GM23338 (cell line): ENCODE measurements around the gene RBP4. TPM values are rescaled to one million over a fixed set of nuclear protein-coding genes. Genes with fewer than 3 reads are reported as not detected.

Experiments used
- ATAC-seq: fragments of 200-7000 bp; cut with Tn5 transposase; 3 replicates; pipeline ENCODE4 v1.9.1; 2020
- DNase-seq: peaks from one replicate; pipeline ENCODE4 v3.0.0-alpha.2; 2015; ENCODE audit warnings: low spot score
- H2AFZ ChIP-seq: fragments of 200-600 bp; sonication (generic); 2 replicates; pipeline ENCODE4 v1.8.0; 2016; ENCODE audit warnings: antibody characterized with exemption, mild to moderate bottlenecking, moderate library complexity
- H3F3A ChIP-seq: fragments of 200-600 bp; sonication (generic); replicated peaks from 2 replicates; pipeline ENCODE4 v1.8.0; 2017; ENCODE audit warnings: antibody characterized with exemption, mixed run types, low read depth
- H3K27ac ChIP-seq: fragments of 200-600 bp; sonication (generic); 2 replicates; pipeline ENCODE4 v1.6.1; 2016; ENCODE audit warnings: low read depth
- H3K27me3 ChIP-seq: fragments of 200-600 bp; sonication (generic); 2 replicates; pipeline ENCODE4 v1.8.0; 2016; ENCODE audit warnings: mild to moderate bottlenecking, mixed run types, moderate library complexity; ENCODE audit not compliant: insufficient read depth
- H3K36me3 ChIP-seq: fragments of 200-600 bp; sonication (generic); 2 replicates; pipeline ENCODE4 v1.8.0; 2016; ENCODE audit warnings: mild to moderate bottlenecking; ENCODE audit not compliant: insufficient read depth
- H3K4me1 ChIP-seq: fragments of 200-600 bp; sonication (generic); 2 replicates; pipeline ENCODE4 v1.8.0; 2016; ENCODE audit warnings: mild to moderate bottlenecking, moderate library complexity; ENCODE audit not compliant: insufficient read depth
- H3K4me2 ChIP-seq: fragments of 200-600 bp; sonication (generic); 2 replicates; pipeline ENCODE4 v1.7.1; 2017; ENCODE audit warnings: mixed run types
- H3K4me3 ChIP-seq: fragments of 200-600 bp; sonication (generic); 2 replicates; pipeline ENCODE4 v1.6.1; 2016; ENCODE audit warnings: mixed run types
- H3K79me2 ChIP-seq: fragments of 200-600 bp; sonication (generic); replicated peaks from 2 replicates; pipeline ENCODE4 v1.8.0; 2017; ENCODE audit warnings: mild to moderate bottlenecking; ENCODE audit not compliant: insufficient read depth
- H3K9me2 ChIP-seq: fragments of 200-600 bp; sonication (generic); 2 replicates; pipeline ENCODE4 v1.8.0; 2017; ENCODE audit not compliant: insufficient read depth
- H4K20me1 ChIP-seq: fragments of 200-600 bp; sonication (generic); replicated peaks from 2 replicates; pipeline ENCODE4 v1.8.0; 2017; ENCODE audit warnings: mild to moderate bottlenecking; ENCODE audit not compliant: insufficient read depth
- H3K27ac Mint-ChIP-seq: 2 replicates; pipeline ENCODE4 v1.8.0; 2020; ENCODE audit warnings: inconsistent platforms, mild to moderate bottlenecking, moderate library complexity, mixed read lengths
- H3K27me3 Mint-ChIP-seq: 3 replicates; pipeline ENCODE4 v1.8.0; 2022; ENCODE audit warnings: low read depth, mild to moderate bottlenecking, moderate library complexity, mixed read lengths, inconsistent platforms; ENCODE audit not compliant: insufficient read depth, poor library complexity
- H3K36me3 Mint-ChIP-seq: 3 replicates; pipeline ENCODE4 v1.8.0; 2021; ENCODE audit warnings: low read depth, mild to moderate bottlenecking, inconsistent platforms, moderate library complexity, mixed read lengths
- H3K4me1 Mint-ChIP-seq: 3 replicates; pipeline ENCODE4 v1.8.0; 2020; ENCODE audit warnings: mild to moderate bottlenecking, inconsistent platforms, mixed read lengths
- H3K4me3 Mint-ChIP-seq: 3 replicates; pipeline ENCODE4 v1.8.0; 2021; ENCODE audit warnings: moderate library complexity, mild to moderate bottlenecking, inconsistent platforms, mixed read lengths
- H3K9me3 Mint-ChIP-seq: 3 replicates; pipeline ENCODE4 v1.8.0; 2020; ENCODE audit warnings: moderate library complexity, mild to moderate bottlenecking, inconsistent platforms, mixed read lengths
- CREB1 ChIP-seq: fragments of 250-450 bp; sonication (Bioruptor Pico); IDR thresholded peaks from 2 replicates; pipeline ENCODE4 v1.5.0; 2020; ENCODE audit warnings: low read depth, mild to moderate bottlenecking, moderate library complexity
- CTCF ChIP-seq, 2 experiments: fragments of 200-600 bp in 1 of 2; sonication (generic) in 1 of 2; conservative IDR thresholded peaks; 2 replicates each; pipeline versions ENCODE4 v1.5.1 to v1.6.1; 2016 to 2017; ENCODE audit warnings: antibody characterized with exemption in 2 of 2, low read depth in 2 of 2, mild to moderate bottlenecking in 2 of 2, moderate library complexity in 1 of 2
- EZH2 ChIP-seq: fragments of 200-600 bp; sonication (generic); IDR thresholded peaks from one replicate; pipeline ENCODE4 v1.8.0; 2017; ENCODE audit warnings: antibody characterized with exemption, mild to moderate bottlenecking, low read depth; ENCODE audit not compliant: unreplicated experiment
- EZH2phosphoT487 ChIP-seq: fragments of 200-600 bp; sonication (generic); IDR thresholded peaks from one replicate; pipeline ENCODE4 v1.8.1; 2018; ENCODE audit warnings: antibody characterized with exemption; ENCODE audit not compliant: unreplicated experiment
- JUNB ChIP-seq: IDR thresholded peaks from one replicate; pipeline ENCODE4 v1.6.1; 2016; ENCODE audit warnings: antibody characterized with exemption; ENCODE audit not compliant: unreplicated experiment
- NANOG ChIP-seq: IDR thresholded peaks from 2 replicates; pipeline ENCODE4 v1.6.1; 2016; ENCODE audit warnings: antibody characterized with exemption, borderline replicate concordance
- POLR2AphosphoS5 ChIP-seq: IDR thresholded peaks from 2 replicates; pipeline ENCODE4 v1.6.1; 2016; ENCODE audit warnings: antibody characterized with exemption, low read depth
- STAT1 ChIP-seq: IDR thresholded peaks from one replicate; pipeline ENCODE4 v1.6.1; 2016; ENCODE audit warnings: antibody characterized with exemption; ENCODE audit not compliant: unreplicated experiment
- ZNF114 ChIP-seq: fragments of 250-450 bp; sonication (Bioruptor Pico); IDR thresholded peaks from 2 replicates; pipeline ENCODE4 v1.5.0; 2020; ENCODE audit warnings: mild to moderate bottlenecking, moderate library complexity
- ZNF331 ChIP-seq: fragments of 250-450 bp; sonication (Bioruptor Pico); IDR thresholded peaks from 2 replicates; pipeline ENCODE4 v1.5.0; 2020; ENCODE audit warnings: low read depth, mild to moderate bottlenecking, moderate library complexity
- polyA plus RNA-seq: library from polyadenylated mRNA; unstranded; fragments of >200 nt; fragmentation: Nextera tagmentation; extraction: Ambion mirVana; gene quantifications from 2 replicates; pipeline ENCODE4 v1.2.1, GENCODE V29; 2016
- total RNA-seq: library from RNA; depleted of rRNA; stranded (reverse); fragments of >200 nt; shearing (Covaris generic); gene quantifications from 2 replicates; pipeline ENCODE4 v1.2.3, GENCODE V29; 2014
- TF ChIP-seq, protein P1 (sequence below): IDR thresholded peaks from one replicate; pipeline ENCODE4 v1.6.1; 2018; ENCODE audit warnings: antibody characterized with exemption; ENCODE audit not compliant: unreplicated experiment
- TF ChIP-seq, protein P2 (sequence below): IDR thresholded peaks from 2 replicates; pipeline ENCODE4 v1.6.1; 2016; ENCODE audit warnings: antibody characterized with exemption
- TF ChIP-seq, protein P3 (sequence below): fragments of 250-450 bp; sonication (Bioruptor Pico); IDR thresholded peaks from 2 replicates; pipeline ENCODE4 v1.5.0; 2020; ENCODE audit warnings: mild to moderate bottlenecking, moderate library complexity

RBP4 gene
- total and polyA plus RNA-seq, 2 experiments from 2014 or later, result 0.79 to 1.0 TPM

DNA sequence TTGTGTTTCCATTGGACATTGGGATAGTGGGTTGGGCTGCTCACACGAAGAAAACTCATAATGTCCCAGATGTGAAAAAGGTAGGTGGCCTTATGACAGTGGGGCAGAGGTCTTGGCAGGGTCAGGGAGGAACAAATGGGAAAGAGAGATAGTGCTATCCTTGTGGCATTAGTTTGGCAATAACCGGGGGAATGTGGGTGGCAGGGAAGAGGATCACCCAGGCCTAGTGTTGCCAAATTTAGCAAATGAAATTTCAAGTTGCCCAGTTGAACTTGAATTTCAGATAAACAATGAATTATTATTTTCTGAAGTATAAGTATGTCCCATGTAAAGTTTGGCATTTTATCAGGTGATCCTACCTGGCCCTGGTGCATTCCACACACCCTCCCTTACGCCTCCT, 12.1 kb upstream of the RBP4 start (continued):
- TF ChIP-seq, protein P1, sequence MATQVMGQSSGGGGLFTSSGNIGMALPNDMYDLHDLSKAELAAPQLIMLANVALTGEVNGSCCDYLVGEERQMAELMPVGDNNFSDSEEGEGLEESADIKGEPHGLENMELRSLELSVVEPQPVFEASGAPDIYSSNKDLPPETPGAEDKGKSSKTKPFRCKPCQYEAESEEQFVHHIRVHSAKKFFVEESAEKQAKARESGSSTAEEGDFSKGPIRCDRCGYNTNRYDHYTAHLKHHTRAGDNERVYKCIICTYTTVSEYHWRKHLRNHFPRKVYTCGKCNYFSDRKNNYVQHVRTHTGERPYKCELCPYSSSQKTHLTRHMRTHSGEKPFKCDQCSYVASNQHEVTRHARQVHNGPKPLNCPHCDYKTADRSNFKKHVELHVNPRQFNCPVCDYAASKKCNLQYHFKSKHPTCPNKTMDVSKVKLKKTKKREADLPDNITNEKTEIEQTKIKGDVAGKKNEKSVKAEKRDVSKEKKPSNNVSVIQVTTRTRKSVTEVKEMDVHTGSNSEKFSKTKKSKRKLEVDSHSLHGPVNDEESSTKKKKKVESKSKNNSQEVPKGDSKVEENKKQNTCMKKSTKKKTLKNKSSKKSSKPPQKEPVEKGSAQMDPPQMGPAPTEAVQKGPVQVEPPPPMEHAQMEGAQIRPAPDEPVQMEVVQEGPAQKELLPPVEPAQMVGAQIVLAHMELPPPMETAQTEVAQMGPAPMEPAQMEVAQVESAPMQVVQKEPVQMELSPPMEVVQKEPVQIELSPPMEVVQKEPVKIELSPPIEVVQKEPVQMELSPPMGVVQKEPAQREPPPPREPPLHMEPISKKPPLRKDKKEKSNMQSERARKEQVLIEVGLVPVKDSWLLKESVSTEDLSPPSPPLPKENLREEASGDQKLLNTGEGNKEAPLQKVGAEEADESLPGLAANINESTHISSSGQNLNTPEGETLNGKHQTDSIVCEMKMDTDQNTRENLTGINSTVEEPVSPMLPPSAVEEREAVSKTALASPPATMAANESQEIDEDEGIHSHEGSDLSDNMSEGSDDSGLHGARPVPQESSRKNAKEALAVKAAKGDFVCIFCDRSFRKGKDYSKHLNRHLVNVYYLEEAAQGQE, result no peak
- TF ChIP-seq, protein P2, sequence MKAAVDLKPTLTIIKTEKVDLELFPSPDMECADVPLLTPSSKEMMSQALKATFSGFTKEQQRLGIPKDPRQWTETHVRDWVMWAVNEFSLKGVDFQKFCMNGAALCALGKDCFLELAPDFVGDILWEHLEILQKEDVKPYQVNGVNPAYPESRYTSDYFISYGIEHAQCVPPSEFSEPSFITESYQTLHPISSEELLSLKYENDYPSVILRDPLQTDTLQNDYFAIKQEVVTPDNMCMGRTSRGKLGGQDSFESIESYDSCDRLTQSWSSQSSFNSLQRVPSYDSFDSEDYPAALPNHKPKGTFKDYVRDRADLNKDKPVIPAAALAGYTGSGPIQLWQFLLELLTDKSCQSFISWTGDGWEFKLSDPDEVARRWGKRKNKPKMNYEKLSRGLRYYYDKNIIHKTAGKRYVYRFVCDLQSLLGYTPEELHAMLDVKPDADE, result no peak
- TF ChIP-seq CTCF (conservative IDR thresholded peaks at IDR 0.05; ENCODE audit: low read depth in 2 of 2) (no peak), ZNF331 (CRISPR knock-in tag) (no peak), ZNF114 (no peak), EZH2phosphoT487 (no peak), EZH2 (no peak), POLR2AphosphoS5 (no peak), NANOG (no peak)

GRCh38 chr10:93612311-93612710, 11.3 kb upstream of the RBP4 start, which contains the start of gene PDE6C:
Gene PDE6C (plus strand): TSS chr10:93612537. CDS start chr10:93612726, 189 bp downstream.
- ATAC-seq (no peak), DNase-seq (no peak)
- no peak within 1 kb of the TSS for H3K27ac Mint-ChIP-seq
- H3K4me1 Mint-ChIP-seq, result peaks cover 9% of the 10 kb centered on the region
- H3K27me3 Mint-ChIP-seq, result peaks cover 3% of the 10 kb centered on the region
- Histone ChIP-seq H3F3A (no peaks in the 10 kb centered on the region), H3K27me3 (no peaks in the 10 kb centered on the region), H4K20me1 (no peaks in the 10 kb centered on the region), H3K79me2 (no peaks in the 10 kb centered on the region), H2AFZ (no peak within 1 kb of the TSS), H3K4me3 (no peak within 1 kb of the TSS), H3K36me3 (no peaks in the 10 kb centered on the region), H3K4me1 (no peaks in the 10 kb centered on the region; the same call in 1 of the 2 replicates), H3K9me2 (no peaks in the 10 kb centered on the region), H3K27ac (no peak within 1 kb of the TSS), H3K4me2 (no peak within 1 kb of the TSS)
- H3K9me3 Mint-ChIP-seq, result no peaks in the 10 kb centered on the region
- H3K4me3 Mint-ChIP-seq, result no peak within 1 kb of the TSS
- H3K36me3 Mint-ChIP-seq, result no peaks in the 10 kb centered on the region
- TF ChIP-seq ZNF331 (CRISPR knock-in tag) (no peak), JUNB (no peak), CREB1 (CRISPR knock-in tag) (no peak), POLR2AphosphoS5 (no peak), NANOG (no peak), EZH2phosphoT487 (no peak), EZH2 (no peak), STAT1 (no peak)
- TF ChIP-seq, protein P3, sequence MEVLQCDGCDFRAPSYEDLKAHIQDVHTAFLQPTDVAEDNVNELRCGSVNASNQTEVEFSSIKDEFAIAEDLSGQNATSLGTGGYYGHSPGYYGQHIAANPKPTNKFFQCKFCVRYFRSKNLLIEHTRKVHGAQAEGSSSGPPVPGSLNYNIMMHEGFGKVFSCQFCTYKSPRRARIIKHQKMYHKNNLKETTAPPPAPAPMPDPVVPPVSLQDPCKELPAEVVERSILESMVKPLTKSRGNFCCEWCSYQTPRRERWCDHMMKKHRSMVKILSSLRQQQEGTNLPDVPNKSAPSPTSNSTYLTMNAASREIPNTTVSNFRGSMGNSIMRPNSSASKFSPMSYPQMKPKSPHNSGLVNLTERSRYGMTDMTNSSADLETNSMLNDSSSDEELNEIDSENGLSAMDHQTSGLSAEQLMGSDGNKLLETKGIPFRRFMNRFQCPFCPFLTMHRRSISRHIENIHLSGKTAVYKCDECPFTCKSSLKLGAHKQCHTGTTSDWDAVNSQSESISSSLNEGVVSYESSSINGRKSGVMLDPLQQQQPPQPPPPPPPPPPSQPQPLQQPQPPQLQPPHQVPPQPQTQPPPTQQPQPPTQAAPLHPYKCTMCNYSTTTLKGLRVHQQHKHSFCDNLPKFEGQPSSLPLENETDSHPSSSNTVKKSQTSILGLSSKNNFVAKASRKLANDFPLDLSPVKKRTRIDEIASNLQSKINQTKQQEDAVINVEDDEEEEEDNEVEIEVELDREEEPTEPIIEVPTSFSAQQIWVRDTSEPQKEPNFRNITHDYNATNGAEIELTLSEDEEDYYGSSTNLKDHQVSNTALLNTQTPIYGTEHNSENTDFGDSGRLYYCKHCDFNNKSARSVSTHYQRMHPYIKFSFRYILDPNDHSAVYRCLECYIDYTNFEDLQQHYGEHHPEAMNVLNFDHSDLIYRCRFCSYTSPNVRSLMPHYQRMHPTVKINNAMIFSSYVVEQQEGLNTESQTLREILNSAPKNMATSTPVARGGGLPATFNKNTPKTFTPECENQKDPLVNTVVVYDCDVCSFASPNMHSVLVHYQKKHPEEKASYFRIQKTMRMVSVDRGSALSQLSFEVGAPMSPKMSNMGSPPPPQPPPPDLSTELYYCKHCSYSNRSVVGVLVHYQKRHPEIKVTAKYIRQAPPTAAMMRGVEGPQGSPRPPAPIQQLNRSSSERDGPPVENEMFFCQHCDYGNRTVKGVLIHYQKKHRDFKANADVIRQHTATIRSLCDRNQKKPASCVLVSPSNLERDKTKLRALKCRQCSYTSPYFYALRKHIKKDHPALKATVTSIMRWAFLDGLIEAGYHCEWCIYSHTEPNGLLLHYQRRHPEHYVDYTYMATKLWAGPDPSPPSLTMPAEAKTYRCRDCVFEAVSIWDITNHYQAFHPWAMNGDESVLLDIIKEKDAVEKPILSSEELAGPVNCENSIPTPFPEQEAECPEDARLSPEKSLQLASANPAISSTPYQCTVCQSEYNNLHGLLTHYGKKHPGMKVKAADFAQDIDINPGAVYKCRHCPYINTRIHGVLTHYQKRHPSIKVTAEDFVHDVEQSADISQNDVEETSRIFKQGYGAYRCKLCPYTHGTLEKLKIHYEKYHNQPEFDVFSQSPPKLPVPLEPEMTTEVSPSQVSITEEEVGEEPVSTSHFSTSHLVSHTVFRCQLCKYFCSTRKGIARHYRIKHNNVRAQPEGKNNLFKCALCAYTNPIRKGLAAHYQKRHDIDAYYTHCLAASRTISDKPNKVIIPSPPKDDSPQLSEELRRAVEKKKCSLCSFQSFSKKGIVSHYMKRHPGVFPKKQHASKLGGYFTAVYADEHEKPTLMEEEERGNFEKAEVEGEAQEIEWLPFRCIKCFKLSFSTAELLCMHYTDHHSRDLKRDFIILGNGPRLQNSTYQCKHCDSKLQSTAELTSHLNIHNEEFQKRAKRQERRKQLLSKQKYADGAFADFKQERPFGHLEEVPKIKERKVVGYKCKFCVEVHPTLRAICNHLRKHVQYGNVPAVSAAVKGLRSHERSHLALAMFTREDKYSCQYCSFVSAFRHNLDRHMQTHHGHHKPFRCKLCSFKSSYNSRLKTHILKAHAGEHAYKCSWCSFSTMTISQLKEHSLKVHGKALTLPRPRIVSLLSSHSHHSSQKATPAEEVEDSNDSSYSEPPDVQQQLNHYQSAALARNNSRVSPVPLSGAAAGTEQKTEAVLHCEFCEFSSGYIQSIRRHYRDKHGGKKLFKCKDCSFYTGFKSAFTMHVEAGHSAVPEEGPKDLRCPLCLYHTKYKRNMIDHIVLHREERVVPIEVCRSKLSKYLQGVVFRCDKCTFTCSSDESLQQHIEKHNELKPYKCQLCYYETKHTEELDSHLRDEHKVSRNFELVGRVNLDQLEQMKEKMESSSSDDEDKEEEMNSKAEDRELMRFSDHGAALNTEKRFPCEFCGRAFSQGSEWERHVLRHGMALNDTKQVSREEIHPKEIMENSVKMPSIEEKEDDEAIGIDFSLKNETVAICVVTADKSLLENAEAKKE (CRISPR knock-in tag), result no peak
